OCI-LY1 (cell line): ENCODE data around the gene EYS.

Source experiments
- EZH2 ChIP-seq: fragments of 200-600 bp; sonication (generic), shearing (Covaris generic); IDR thresholded peaks from 2 replicates; pipeline ENCODE4 v1.8.0; 2017; ENCODE audit warnings: borderline replicate concordance, mixed run types, mild to moderate bottlenecking, antibody characterized with exemption, low read length, moderate library complexity, mixed read lengths
- TF ChIP-seq, protein P1 (sequence below): fragments of 200-600 bp; sonication (generic), shearing (Covaris generic); IDR thresholded peaks from 2 replicates; pipeline ENCODE4 v1.5.1; 2017; ENCODE audit warnings: mild to moderate bottlenecking, antibody characterized with exemption, low read length, moderate library complexity, mixed read lengths

DNA sequence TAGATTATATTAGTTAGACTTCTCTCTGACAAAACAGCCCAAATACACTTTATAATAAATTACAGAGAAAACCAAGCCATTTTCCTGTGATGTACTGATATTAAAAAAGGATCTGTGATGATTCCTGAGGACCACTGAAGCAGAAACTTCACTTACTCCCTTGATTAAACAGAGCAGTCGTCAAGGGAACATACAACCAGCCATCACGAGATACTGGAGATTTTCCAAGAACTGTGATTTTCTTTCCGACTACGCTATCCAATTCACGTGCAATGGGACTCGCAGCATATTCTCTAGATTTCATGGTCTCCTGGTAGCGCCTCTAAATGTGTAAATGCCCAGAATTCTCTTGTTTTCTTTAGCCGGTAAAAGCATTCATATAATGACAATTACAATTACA, 1694.0 kb downstream of the EYS start:
- TF ChIP-seq, protein P1, sequence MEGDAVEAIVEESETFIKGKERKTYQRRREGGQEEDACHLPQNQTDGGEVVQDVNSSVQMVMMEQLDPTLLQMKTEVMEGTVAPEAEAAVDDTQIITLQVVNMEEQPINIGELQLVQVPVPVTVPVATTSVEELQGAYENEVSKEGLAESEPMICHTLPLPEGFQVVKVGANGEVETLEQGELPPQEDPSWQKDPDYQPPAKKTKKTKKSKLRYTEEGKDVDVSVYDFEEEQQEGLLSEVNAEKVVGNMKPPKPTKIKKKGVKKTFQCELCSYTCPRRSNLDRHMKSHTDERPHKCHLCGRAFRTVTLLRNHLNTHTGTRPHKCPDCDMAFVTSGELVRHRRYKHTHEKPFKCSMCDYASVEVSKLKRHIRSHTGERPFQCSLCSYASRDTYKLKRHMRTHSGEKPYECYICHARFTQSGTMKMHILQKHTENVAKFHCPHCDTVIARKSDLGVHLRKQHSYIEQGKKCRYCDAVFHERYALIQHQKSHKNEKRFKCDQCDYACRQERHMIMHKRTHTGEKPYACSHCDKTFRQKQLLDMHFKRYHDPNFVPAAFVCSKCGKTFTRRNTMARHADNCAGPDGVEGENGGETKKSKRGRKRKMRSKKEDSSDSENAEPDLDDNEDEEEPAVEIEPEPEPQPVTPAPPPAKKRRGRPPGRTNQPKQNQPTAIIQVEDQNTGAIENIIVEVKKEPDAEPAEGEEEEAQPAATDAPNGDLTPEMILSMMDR: no peak
- TF ChIP-seq EZH2: no peak
